Left ventricle myocardium superior (tissue), 1 donor: ENCODE measurements around the gene SLC25A17. TPM values are rescaled to one million over a fixed set of nuclear protein-coding genes. Genes with fewer than 3 reads are reported as not detected.
A peak's percentile ranks its signal among the peaks of the same experiment; 100 is the strongest.
"Not testable (repeated sequence)": the region's sequence is repeated elsewhere in the genome, so short reads cannot be mapped to it uniquely, and the experiment has no call there.

Experiments used
- ATAC-seq: fragments of 200-7000 bp; cut with Tn5 transposase; one replicate; pipeline ENCODE4 v1.9.1; 2020; ENCODE audit warnings: mild to moderate bottlenecking, moderate library complexity
- DNase-seq: peaks from one replicate; pipeline ENCODE4 v3.0.0-alpha.2; 2020
- intact Hi-C: fragments of 100-400 bp; cut with micrococcal nuclease; formaldehyde crosslinking; loops from one replicate; pipeline ENCODE4 v1.11.0; 2022
- long read RNA-seq: library from polyadenylated mRNA; unstranded; transcript quantifications from one replicate; pipeline ENCODE4 v2.0.0, GENCODE V29; 2021
- total RNA-seq: library from RNA; stranded (reverse); fragmentation: NEBNext Ultra II Directional; extraction: Animal tissue kit (Norgen Biotek cat#: 25700); gene quantifications from one replicate; pipeline ENCODE4 v1.2.1, GENCODE V29; 2021
- donor health status: DM: no; HTN: yes; CAD: no; lungs with severe emphysema.

SLC25A17 gene, protein sequence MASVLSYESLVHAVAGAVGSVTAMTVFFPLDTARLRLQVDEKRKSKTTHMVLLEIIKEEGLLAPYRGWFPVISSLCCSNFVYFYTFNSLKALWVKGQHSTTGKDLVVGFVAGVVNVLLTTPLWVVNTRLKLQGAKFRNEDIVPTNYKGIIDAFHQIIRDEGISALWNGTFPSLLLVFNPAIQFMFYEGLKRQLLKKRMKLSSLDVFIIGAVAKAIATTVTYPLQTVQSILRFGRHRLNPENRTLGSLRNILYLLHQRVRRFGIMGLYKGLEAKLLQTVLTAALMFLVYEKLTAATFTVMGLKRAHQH
- 3.3 TPM for total RNA-seq
- long read RNA-seq, transcript SLC25A17-210 (9 exons, 2,262 nt): major isoform, 5 of 8 reads
- long read RNA-seq, partial matches to known transcripts: 0 of 8 reads
- long read RNA-seq, other reads (novel, unspliced or antisense): 3 of 8 reads

DNA sequence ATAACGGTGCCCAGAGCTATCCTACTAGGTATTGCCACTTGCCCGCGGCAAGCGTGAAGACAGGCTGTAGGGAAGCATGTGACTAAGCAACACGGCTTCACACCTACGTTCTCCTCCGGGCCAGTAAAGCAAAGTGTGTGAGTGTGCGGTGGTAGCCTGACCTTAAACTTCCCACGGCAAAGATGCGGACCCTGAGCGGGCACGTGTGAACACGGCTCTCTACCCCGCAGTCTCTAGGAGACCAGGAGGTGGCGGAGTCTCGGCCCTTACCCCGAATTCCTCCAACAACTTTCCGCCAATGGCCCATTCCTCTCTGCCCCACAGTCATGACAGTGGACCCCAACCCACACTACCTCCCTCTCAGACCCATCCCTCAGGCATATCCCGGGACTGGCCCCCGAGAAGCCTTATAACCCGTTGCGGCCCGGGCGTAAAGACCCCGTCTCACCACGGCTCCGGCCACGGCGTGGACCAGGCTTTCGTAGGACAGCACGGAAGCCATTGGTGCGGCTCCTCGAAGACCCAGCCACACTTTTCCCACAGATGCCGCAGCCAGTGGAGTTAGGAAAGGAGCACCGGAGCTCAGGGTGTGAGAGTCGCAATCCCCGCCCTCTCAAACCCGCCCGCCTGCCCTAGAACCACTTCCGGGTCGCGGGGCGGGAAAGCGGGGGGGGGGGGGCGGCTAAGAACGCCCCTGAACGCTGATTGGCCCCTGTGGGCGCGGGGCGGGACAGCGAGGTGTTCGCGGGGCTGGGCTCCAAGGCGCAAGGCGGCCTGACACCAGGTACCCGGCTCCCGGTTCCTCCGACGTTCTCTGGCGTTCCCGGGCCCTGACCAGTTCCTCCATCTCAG lies at the start of gene SLC25A17:
Gene SLC25A17, minus strand, starts transcription at position 600 of the 852 bp plus-strand sequence. Its CDS starts 98 bp downstream, at position 502.
- ATAC-seq (peak; percentile 97), DNase-seq (peak; percentile 93)
- intact Hi-C loops: no loop called here

DNA sequence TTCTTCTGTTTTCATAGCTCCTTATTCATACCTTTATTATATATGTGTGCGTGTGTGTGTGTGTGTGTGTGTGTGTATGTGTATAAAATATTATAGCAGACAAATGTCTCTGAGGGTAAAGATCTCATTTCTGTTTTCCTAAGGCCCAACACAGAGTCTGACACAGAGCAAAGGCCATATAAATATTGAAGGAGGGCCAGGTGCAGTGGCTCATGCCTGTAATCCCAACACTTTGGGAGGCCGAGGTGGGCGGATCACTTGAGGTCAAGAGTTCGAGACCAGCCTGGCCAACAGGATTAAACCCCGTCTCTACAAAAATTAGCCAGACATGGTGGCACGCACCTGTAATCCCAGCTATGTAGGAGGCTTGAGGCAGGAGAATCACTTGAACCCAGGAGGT lies 49.2 kb upstream of the SLC25A17 start:
- DNase-seq, intact Hi-C loops, ATAC-seq: not testable (repeated sequence)

DNA sequence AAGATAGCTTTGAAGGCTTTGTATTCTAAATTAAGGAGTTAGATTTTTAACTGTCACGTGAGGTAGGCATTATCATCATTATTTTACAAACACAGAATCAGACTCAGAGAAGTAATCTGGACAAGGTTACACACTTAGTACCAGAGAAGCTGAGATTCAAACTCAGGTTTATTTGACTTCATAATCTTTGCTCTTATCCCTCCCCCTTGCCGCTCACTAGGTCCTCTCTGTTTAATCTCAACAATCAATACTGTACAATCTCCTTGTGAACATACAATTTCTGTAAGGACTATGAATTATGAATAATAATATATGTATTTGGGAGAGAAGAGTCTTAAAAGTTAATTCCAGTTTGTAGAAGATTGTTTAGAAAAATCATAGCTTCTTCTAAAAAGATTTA lies 48.0 kb upstream of the SLC25A17 start:
- ATAC-seq: no peak
- no peak for DNase-seq
- intact Hi-C loops: no loop called here

DNA sequence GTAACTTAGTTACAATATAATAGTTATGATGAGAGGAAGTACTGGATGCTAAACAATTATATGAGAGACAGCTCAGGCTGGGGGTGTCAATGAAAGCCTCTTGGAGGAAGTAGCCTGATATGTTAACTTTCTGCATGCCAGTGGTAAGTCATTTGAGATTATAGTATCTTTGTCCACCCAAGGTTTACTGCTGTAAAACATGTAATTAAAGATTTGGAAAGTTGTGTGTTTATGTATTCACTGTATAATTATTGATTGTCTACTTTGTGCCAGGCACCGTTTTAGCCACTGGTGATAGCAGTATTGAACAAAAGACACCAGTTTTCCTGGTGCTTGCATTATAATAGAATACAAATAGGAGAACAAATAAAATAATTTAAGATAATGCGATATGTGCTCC lies 43.4 kb upstream of the SLC25A17 start:
- DNase-seq (no peak), ATAC-seq (no peak)
- intact Hi-C loops: no loop called here

DNA sequence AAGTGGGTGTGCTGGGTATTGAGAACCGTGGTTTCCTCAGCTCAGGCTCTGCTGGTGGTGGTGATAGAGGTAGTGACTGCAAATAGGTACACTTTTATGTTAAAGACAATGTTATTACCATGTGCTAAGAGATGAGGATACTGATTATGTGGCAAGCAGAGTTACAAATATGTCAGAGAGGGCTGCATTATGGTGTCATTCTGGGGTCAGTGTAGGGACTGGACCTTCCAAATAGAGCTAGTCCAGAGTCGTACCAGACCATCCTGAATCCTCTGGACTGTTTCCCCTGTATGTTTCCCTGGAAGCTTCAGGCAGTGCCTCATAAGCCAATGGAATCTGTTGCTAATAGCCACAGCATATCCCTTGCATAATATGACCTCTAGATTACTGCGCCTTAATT lies 42.9 kb upstream of the SLC25A17 start, which contains the start of gene DNAJB7:
Gene DNAJB7, minus strand, starts transcription at position 101 of the 400 bp plus-strand sequence. CDS start 119 bp downstream, outside the sequence.
- DNase-seq (no peak), ATAC-seq (no peak)
- intact Hi-C loops: no loop called here

DNA sequence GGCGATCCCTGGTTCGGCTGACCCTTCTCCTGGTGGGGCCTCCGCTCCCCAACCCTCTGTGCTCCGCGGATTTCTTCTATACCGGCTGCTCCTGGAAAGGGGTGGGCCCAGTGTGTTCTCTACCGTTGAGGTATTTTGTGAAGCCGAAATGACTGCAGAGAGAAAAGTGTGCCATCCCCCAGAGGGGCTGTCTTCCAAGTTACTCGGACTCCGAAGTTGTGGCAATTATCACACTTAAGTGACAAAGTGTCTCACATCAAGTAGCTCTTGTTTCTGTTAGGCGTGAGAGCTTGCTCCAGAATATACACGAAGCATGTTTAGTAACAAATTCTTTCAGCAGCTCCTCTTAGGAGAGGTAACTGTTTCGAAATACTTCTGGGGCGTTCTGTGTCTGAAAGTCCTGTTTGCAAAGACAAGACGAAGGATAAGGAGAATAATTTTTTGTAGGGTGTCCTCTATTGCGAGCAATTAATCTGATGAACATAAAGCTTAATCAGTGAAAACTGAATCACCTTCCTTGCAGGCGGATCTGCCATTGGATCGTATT lies 38.2 kb upstream of the SLC25A17 start:
- no peak for ATAC-seq
- intact Hi-C loops: no loop called here
- no peak for DNase-seq

DNA sequence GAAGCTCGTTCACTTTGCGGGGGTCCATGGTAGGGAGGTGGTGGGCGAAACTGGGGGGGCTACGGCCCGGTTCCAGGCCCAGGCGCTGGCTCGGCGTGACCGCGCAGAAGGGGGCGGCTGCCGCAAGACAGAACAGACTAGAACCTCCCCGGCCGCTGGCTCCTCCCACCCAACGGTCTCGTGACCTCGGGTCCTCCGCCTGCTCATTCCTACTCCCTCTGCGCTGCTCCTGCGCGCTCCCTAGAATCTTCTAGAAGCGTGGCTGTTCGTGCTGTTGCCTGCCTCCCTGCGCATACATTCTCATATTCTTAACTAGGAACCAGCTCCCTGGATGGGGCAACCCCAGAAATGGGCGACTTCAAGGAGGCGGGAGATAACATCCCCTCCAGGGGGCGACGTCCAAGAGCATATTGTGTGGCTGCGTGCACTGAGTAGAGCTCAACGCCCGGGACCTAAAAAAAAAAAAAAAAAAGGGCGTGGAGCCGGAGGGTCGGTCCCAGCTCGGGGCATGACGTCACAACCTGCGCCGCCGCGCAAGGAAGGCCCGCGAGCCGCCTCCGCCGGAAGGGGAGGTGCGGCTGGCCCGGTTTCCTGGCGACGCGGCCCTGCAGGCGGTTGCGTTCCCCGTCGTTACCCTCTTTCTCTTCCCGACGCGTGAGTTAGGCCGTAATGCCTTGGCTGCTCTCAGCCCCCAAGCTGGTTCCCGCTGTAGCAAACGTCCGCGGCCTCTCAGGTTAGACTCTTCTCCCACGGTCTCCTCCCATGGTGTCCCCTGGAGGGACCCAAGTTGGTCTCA lies 37.6 kb upstream of the SLC25A17 start, which contains the start of the genes ST13 and XPNPEP3:
Gene ST13, minus strand, starts transcription at position 127 of the 796 bp plus-strand sequence. Its CDS starts 99 bp downstream, at position 28.
Gene XPNPEP3, plus strand, starts transcription at position 636 of the 796 bp plus-strand sequence. Its CDS starts 34 bp downstream, at position 670.
- intact Hi-C loops: no loop called here
- ATAC-seq: peak; percentile 98
- DNase-seq: peak; percentile 98

DNA sequence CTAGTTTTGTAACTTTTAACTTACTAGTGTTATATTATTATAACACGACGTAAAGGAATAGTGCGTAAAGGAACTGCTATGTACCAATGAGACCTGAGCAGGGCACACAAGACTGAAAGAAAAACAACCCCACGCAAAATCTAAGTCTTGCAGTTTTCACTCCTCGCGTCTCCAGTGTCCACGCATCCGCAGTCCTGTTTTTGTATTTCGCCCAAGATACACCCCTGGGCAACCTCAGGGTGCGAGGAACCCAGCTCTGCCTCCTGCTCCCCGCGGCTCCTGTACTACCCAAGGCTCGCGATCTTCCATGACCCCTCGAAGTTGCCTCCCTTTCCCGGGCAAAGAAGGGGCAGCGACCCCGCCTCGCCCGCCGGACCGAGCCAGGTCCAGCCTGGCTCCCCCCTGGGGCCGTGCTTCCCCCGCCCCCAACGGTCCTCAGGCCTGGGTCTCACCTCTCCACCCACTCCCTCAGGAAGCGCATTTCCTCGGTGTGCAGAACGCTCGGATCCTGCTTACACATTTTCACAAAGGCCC lies 36.9 kb upstream of the SLC25A17 start:
- intact Hi-C loops: no loop called here
- no peak for DNase-seq
- ATAC-seq: peak; percentile 43

DNA sequence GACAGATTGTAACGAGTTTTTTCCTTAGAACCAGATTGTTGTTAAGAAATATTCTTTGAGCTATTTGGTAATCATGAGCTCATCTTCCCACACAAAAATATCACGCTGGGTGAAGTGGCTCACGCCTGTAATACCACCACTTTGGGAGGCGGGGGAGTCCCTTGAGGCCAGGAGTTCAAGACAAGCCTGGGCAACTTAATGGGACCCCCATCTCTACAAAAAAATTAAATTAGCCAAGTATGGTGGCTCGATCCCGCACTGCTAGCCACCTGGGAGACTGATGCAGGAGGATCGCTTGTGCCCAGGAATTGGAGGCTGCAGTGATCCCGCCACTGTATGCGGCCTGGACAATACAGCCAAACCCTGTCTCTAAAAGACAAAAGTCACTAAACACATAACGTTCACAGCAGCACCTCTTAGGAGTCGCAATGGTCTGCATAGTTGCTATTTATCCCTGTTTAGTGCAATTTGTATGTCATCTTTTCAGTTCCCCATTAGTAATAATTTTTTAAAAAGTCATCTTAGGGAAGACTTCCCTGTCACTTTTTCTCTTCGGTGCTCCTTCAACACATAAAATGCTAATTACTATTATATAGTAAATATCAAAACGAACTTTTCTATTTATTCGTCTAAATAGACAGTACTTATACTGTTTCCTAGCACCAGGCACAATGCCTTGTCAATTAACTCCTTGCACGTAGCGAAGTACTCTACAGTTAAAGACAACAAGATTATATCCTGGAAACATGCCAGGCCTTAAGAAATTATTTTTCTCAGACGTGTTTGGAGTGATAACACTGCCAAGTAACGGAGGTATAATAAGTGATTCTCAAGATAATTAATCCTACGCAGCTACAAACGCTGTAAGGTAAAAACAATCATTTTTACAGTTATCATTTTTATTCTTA lies 36.2 kb upstream of the SLC25A17 start:
- intact Hi-C loops: no loop called here
- DNase-seq (no peak), ATAC-seq (no peak)

DNA sequence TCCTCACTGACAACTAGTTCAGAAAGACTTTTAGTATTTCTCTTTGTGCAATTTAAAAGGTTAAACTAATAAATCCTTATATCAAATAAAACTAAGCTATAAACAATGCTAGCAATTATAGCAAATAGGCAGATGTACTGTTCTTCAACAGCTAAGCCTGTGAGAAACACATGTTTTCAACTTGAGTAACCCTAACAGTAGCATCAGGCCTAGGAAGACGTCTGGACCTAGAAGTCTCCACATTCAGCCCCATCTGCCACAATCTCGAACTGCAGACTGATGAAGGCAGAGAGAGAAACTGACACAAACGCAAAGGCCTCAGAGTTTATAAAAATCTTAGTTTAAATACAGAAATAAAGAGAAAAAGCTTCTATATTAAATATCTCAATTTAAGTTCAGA lies 34.8 kb upstream of the SLC25A17 start:
- intact Hi-C loops: no loop called here
- ATAC-seq (no peak), DNase-seq (no peak)

DNA sequence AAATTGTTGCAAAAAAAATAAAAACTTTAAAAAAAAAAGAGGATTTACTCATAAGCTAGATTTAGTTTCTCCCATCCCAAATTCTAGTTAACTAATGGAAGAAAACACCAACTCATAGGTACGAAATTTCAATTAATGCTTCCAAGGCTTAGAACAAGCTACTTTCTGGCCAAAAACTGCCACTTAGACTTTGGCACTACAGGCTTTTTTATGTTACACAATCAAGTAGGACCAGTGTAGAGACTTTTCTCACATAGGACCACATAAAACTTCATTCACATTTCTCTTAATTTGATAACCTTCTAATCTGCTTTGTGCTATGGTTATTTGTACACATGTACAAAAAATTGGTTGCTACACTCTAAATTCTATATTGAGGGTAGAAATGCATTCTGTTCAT lies 34.2 kb upstream of the SLC25A17 start:
- ATAC-seq (no peak), DNase-seq (no peak)
- intact Hi-C loops: no loop called here

DNA sequence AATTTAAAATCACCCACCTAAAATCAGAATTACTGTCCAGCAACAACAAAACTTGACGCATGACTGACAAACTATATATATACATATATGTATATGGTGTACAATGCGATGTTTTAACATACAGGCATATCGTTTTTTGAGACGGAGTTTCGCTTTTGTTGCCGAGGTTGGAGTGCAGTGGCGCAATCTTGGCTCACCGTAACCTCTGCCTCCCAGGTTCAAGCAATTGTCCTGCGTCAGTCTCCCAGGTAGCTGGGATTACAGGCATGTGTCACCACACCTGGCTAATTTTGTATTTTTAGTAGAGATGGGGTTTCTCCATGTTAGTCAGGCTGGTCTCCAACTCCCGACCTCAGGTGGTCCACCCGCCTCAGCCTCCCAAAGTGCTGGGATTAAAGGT lies 26.7 kb upstream of the SLC25A17 start:
- ATAC-seq, intact Hi-C loops: not testable (repeated sequence)

DNA sequence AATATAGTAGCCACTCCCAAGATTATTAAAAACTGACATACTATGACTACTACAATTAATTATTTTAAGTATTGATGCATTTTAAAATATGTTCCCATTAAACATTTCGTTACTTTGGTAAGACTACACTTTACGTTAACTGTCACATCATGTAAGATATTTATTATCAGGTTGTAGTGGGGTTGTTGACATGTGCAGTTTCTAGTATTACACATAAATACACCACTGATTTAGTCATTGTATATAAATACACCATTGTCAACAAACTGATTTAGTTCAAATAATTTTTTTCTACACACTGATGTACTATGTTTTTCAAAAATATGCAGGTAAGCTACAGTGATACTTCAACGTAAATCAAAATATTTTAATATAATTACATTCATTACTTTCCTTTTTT lies 25.8 kb upstream of the SLC25A17 start:
- intact Hi-C loops: no loop called here
- DNase-seq: no peak
- ATAC-seq: no peak

More for the DNA sequence above, 26.7 kb upstream of the SLC25A17 start:
- DNase-seq: not testable (repeated sequence)

DNA sequence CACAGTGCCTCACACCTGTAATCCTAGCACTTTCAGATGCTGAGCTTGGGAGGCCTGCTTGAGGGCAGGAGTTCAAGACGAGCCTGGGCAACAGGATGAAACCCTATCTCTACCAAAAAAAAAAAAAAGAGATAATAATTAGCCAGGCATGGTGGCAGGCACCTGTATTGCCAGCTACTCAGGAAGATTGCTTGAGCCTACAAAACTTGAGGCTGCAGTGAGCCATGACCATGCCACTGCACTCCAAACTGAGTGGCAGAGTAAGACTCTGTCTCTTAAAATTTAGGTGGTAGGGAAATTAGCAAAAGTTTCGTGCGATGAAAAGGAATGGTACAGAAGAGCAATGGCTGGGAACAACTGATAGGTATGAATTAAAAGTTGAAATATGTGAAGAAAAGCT lies 19.3 kb upstream of the SLC25A17 start:
- intact Hi-C loops: no loop called here
- no peak for DNase-seq
- no peak for ATAC-seq

DNA sequence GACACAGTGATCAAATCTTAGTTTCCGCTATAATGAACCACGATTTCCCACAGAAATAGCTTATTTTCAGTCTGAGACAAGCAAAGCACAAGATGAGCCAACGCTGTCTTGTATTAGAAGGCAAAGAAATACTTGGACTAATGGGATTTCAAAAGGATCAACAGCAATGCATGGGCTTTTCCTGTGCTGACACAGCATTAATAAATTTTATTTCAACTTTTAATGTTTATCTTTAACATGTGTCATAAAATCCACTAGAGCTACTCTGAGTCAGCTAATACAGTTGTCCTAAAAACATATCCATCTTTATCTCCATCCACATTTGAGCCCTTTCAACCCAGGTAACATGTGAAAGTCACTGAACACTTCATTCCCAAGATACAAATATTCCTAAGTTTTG lies 15.5 kb upstream of the SLC25A17 start:
- intact Hi-C loops: no loop called here
- ATAC-seq (no peak), DNase-seq (no peak)

DNA sequence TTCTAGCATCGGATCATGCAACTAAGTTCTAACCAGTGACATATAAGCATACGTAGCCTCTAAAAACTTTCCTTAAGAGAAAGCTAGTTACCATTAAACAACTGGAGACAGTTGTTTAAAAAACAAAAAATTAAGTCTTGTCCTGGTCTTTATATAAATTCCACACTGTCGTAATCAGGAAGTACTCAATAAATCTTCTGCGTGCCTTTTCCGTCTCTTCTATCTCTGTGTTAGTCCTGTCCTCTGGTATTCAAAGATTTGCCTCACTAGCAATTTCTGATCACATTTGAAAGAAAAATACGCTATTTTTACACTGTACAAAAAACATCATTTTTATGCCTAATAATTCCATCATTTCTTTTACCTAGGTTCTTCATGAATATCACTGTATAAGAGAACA lies 10.0 kb upstream of the SLC25A17 start:
- intact Hi-C loops: no loop called here
- ATAC-seq (no peak), DNase-seq (no peak)

DNA sequence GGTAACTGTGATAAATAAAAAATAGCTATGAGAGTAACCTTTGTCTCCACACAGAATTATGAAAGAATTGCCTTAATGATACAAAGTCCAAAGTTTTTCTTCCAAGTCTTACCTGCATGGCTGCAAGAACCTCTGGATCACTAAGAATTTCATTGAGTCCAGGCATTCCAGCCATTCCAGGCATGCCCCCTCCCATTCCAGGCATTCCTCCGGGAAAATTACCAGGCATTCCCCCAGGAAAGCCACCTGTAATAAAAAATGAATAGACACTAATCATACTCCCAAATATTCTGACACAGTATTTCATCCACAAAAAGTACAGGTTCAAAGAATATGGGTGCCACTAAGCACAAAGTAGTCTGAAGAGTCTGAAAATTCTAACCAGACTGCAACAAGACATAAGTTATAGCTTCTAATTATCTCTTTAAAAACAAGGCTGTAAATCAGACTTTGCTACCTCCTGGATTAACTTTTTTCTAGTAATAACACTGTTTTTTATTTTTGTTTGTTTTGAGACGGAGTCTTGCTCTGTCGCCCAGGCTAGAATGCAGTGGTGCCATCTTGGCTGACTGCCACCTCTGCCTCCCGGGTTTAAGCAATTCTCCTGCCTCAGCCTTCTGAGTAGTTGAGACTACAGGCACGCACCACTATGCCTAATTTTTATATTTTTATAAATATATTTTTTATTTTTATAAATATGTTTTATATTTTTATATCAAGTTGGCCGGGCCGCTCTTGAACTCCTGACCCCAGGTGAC lies 8.0 kb upstream of the SLC25A17 start:
- intact Hi-C loops: no loop called here
- no peak for ATAC-seq
- DNase-seq: no peak
